ENCODE results near the gene MMD. TPM values are rescaled to one million over a fixed set of nuclear protein-coding genes. Genes with fewer than 3 reads are reported as not detected.
"Not testable (repeated sequence)": the region's sequence is repeated elsewhere in the genome, so short reads cannot be mapped to it uniquely, and the experiment has no call there.

Gene MMD
- 7.0 TPM for polyA plus RNA-seq (2012; ENCODE audit: low read depth, missing spikeins)

- FAIRE-seq (peak; percentile 52), DNase-seq (ENCODE audit: insufficient read length, low spot score) (peak; percentile 25)
- no peak for TF ChIP-seq PAX5 (IDR thresholded peaks at IDR 0.05; ENCODE audit: insufficient read depth, low read length, severe bottlenecking)
- no peak for TF ChIP-seq POU2F2 (IDR thresholded peaks at IDR 0.05; ENCODE audit: low read depth, low read length)
- no peak for TF ChIP-seq SPI1 (IDR thresholded peaks at IDR 0.05; ENCODE audit: low read depth, low read length)
- no peak for TF ChIP-seq POLR2A (IDR thresholded peaks at IDR 0.05; ENCODE audit: low read depth, low read length)
- TF ChIP-seq POLR2AphosphoS5 (IDR thresholded peaks at IDR 0.05; ENCODE audit: low read depth, low read length): no peak; the same call in 1 of the 2 replicates
- no peak for TF ChIP-seq TAF1 (IDR thresholded peaks at IDR 0.05; ENCODE audit: low read depth, low read length)
These were observed at the start of gene MMD for GRCh38 chr17:55421179-55421934. TSS of gene MMD (minus strand) at chr17:55421835. CDS start at chr17:55421695, 140 bp downstream.

GRCh38 chr17:55466671-55467070, 45.0 kb upstream of the MMD start:
- TF ChIP-seq SPI1 (IDR thresholded peaks at IDR 0.05; ENCODE audit: low read depth, low read length): peak; percentile 29
- TF ChIP-seq PAX5 (IDR thresholded peaks at IDR 0.05; ENCODE audit: insufficient read depth, low read length, severe bottlenecking): no peak
- FAIRE-seq (no peak), DNase-seq (ENCODE audit: insufficient read length, low spot score) (no peak)

- not testable (repeated sequence) for DNase-seq (ENCODE audit: insufficient read length, low spot score); FAIRE-seq
These were observed 44.1 kb upstream of the MMD start for GRCh38 chr17:55465771-55466170.

- FAIRE-seq (no peak), DNase-seq (ENCODE audit: insufficient read length, low spot score) (no peak)
- TF ChIP-seq POLR2A (IDR thresholded peaks at IDR 0.05; ENCODE audit: low read depth, low read length) (no peak), SPI1 (IDR thresholded peaks at IDR 0.05; ENCODE audit: low read depth, low read length) (peak; percentile 73)
These were observed 42.0 kb upstream of the MMD start for GRCh38 chr17:55463600-55463999.

- no peak for DNase-seq (ENCODE audit: insufficient read length, low spot score)
- no peak for TF ChIP-seq PAX5 (IDR thresholded peaks at IDR 0.05; ENCODE audit: insufficient read depth, low read length, severe bottlenecking)
- no peak for TF ChIP-seq SPI1 (IDR thresholded peaks at IDR 0.05; ENCODE audit: low read depth, low read length)
- no peak for TF ChIP-seq TAF1 (IDR thresholded peaks at IDR 0.05; ENCODE audit: low read depth, low read length)
- TF ChIP-seq POLR2AphosphoS5 (IDR thresholded peaks at IDR 0.05; ENCODE audit: low read depth, low read length): no peak
- no peak for FAIRE-seq
These were observed 41.1 kb upstream of the MMD start for GRCh38 chr17:55462711-55463110.

GRCh38 chr17:55462234-55462633, 40.6 kb upstream of the MMD start:
- TF ChIP-seq SPI1 (IDR thresholded peaks at IDR 0.05; ENCODE audit: low read depth, low read length) (no peak), POLR2AphosphoS5 (IDR thresholded peaks at IDR 0.05; ENCODE audit: low read depth, low read length) (no peak), TAF1 (IDR thresholded peaks at IDR 0.05; ENCODE audit: low read depth, low read length) (no peak), POLR2A (IDR thresholded peaks at IDR 0.05; ENCODE audit: low read depth, low read length) (no peak), POU2F2 (IDR thresholded peaks at IDR 0.05; ENCODE audit: low read depth, low read length) (no peak), PAX5 (IDR thresholded peaks at IDR 0.05; ENCODE audit: insufficient read depth, low read length, severe bottlenecking) (no peak)
- FAIRE-seq (no peak), DNase-seq (ENCODE audit: insufficient read length, low spot score) (no peak)

- TF ChIP-seq POU2F2 (IDR thresholded peaks at IDR 0.05; ENCODE audit: low read depth, low read length): peak; percentile 57; the same call in 1 of the 2 replicates
- no peak for TF ChIP-seq PAX5 (IDR thresholded peaks at IDR 0.05; ENCODE audit: insufficient read depth, low read length, severe bottlenecking)
- FAIRE-seq: no peak
- DNase-seq (ENCODE audit: insufficient read length, low spot score): no peak
These were observed 37.3 kb upstream of the MMD start for GRCh38 chr17:55458978-55459377.

GRCh38 chr17:55458287-55458900, 36.8 kb upstream of the MMD start:
- DNase-seq (ENCODE audit: insufficient read length, low spot score) (no peak), FAIRE-seq (no peak)
- TF ChIP-seq PAX5 (IDR thresholded peaks at IDR 0.05; ENCODE audit: insufficient read depth, low read length, severe bottlenecking) (no peak), POU2F2 (IDR thresholded peaks at IDR 0.05; ENCODE audit: low read depth, low read length) (no peak), TAF1 (IDR thresholded peaks at IDR 0.05; ENCODE audit: low read depth, low read length) (no peak), POLR2A (IDR thresholded peaks at IDR 0.05; ENCODE audit: low read depth, low read length) (no peak), POLR2AphosphoS5 (IDR thresholded peaks at IDR 0.05; ENCODE audit: low read depth, low read length) (no peak), SPI1 (IDR thresholded peaks at IDR 0.05; ENCODE audit: low read depth, low read length) (no peak)

GRCh38 chr17:55456307-55457240, 34.9 kb upstream of the MMD start:
- TF ChIP-seq POLR2A (IDR thresholded peaks at IDR 0.05; ENCODE audit: low read depth, low read length) (no peak), TAF1 (IDR thresholded peaks at IDR 0.05; ENCODE audit: low read depth, low read length) (no peak), SPI1 (IDR thresholded peaks at IDR 0.05; ENCODE audit: low read depth, low read length) (no peak), POU2F2 (IDR thresholded peaks at IDR 0.05; ENCODE audit: low read depth, low read length) (no peak), PAX5 (IDR thresholded peaks at IDR 0.05; ENCODE audit: insufficient read depth, low read length, severe bottlenecking) (no peak), POLR2AphosphoS5 (IDR thresholded peaks at IDR 0.05; ENCODE audit: low read depth, low read length) (no peak)
- no peak for DNase-seq (ENCODE audit: insufficient read length, low spot score)
- FAIRE-seq: no peak
